ENCODE data around the gene P4HA2.

GRCh38 chr5:132270706-132271105 lies 43.1 kb upstream of the P4HA2 start:
- TF ChIP-seq CTCF (optimal IDR thresholded peaks at IDR 0.05 in 1 of 3, IDR thresholded peaks at IDR 0.05 in 1 of 3, conservative IDR thresholded peaks at IDR 0.05 in 1 of 3; ENCODE audit: extremely low read depth in 1 of 3, insufficient read depth in 2 of 3, low read length in 3 of 3) = no peak
- no peak for TF ChIP-seq EZH2 (IDR thresholded peaks at IDR 0.05; ENCODE audit: low read length)
